OCI-LY7 (cell line): ENCODE results near the gene UBE2K. TPM values are rescaled to one million over a fixed set of nuclear protein-coding genes. Genes with fewer than 3 reads are reported as not detected.
"Not testable (repeated sequence)": the region's sequence is repeated elsewhere in the genome, so short reads cannot be mapped to it uniquely, and the experiment has no call there.

ENCODE experiments used
- BruUV-seq: library from RNA; stranded (reverse); fragments of 400-500 nt; replicated peaks from 2 replicates; lab custom pipeline; 2021; lab: Mats Ljungman, UMichigan
- CTCF ChIA-PET: fragments of 300-600 bp; sonication (Branson Sonifier 250); formaldehyde crosslinking; loops from one replicate; lab custom pipeline; 2022; ENCODE audit warnings: antibody characterized with exemption; ENCODE audit not compliant: unreplicated experiment; lab: Charles Lee
- POLR2A ChIA-PET: fragments of 300-600 bp; sonication (Branson Sonifier 250); formaldehyde crosslinking; loops from one replicate; lab custom pipeline; 2022; ENCODE audit warnings: antibody characterized with exemption; lab: Charles Lee
- DNase-seq: peaks from one replicate; pipeline ENCODE4 v3.0.0-alpha.2; 2015; ENCODE audit warnings: low spot score
- H2AFZ ChIP-seq: fragments of 200-600 bp; sonication (generic), shearing (Covaris generic); 2 replicates; pipeline ENCODE4 v1.6.1; 2014; ENCODE audit warnings: mild to moderate bottlenecking, antibody characterized with exemption, low read length, moderate library complexity
- H3K27ac ChIP-seq: fragments of 200-600 bp; sonication (generic); 2 replicates; pipeline ENCODE4 v1.5.1; 2014; ENCODE audit warnings: mixed run types, low read depth, mild to moderate bottlenecking, moderate library complexity, low read length, inconsistent platforms; ENCODE audit not compliant: poor library complexity, severe bottlenecking
- H3K36me3 ChIP-seq: fragments of 200-600 bp; sonication (generic); 2 replicates; pipeline ENCODE4 v1.6.1; 2014; ENCODE audit warnings: mild to moderate bottlenecking, antibody characterized with exemption, low read length, moderate library complexity, mixed read lengths; ENCODE audit not compliant: insufficient read depth
- H3K4me1 ChIP-seq: fragments of 200-600 bp; sonication (generic); 2 replicates; pipeline ENCODE4 v1.5.1; 2014; ENCODE audit warnings: mild to moderate bottlenecking, low read length; ENCODE audit not compliant: insufficient read depth, poor library complexity, severe bottlenecking
- H3K4me2 ChIP-seq: fragments of 200-600 bp; sonication (generic); 2 replicates; pipeline ENCODE4 v1.6.1; 2014; ENCODE audit warnings: mild to moderate bottlenecking, low read length
- H3K4me3 ChIP-seq: fragments of 200-600 bp; sonication (generic); 2 replicates; pipeline ENCODE4 v1.5.1; 2014; ENCODE audit warnings: mild to moderate bottlenecking, low read depth, low read length; ENCODE audit not compliant: poor library complexity, severe bottlenecking
- H3K79me2 ChIP-seq: fragments of 200-600 bp; sonication (generic); 2 replicates; pipeline ENCODE4 v1.6.1; 2016; ENCODE audit warnings: low read depth, mild to moderate bottlenecking, low read length, moderate library complexity, mixed read lengths; ENCODE audit not compliant: insufficient read depth
- H3K9me2 ChIP-seq: fragments of 200-600 bp; sonication (generic); 2 replicates; pipeline ENCODE4 v1.6.1; 2016; ENCODE audit warnings: mild to moderate bottlenecking, low read length, mixed read lengths; ENCODE audit not compliant: insufficient read depth
- H3K9me3 ChIP-seq: fragments of 200-600 bp; sonication (generic); 2 replicates; pipeline ENCODE4 v1.6.1; 2014; ENCODE audit warnings: mild to moderate bottlenecking, mixed run types, low read length, mixed read lengths
- H4K20me1 ChIP-seq: fragments of 200-600 bp; sonication (generic); 2 replicates; pipeline ENCODE4 v1.6.1; 2014; ENCODE audit warnings: mild to moderate bottlenecking, antibody characterized with exemption, low read length, moderate library complexity, mixed read lengths; ENCODE audit not compliant: insufficient read depth
- EZH2phosphoT487 ChIP-seq: fragments of 200-600 bp; sonication (generic); IDR thresholded peaks from 2 replicates; pipeline ENCODE4 v1.6.1; 2018; ENCODE audit warnings: low read depth, borderline replicate concordance, mild to moderate bottlenecking, mixed run types, antibody characterized with exemption, low read length, moderate library complexity, mixed read lengths
- intact Hi-C: fragments of 100-400 bp; cut with micrococcal nuclease; formaldehyde crosslinking; loops from one replicate; pipeline ENCODE4 v1.10.0; 2022; ENCODE audit not compliant: unreplicated experiment
- total RNA-seq, 2 experiments: library from RNA; depleted of rRNA in 1 of 2; stranded (reverse); fragments of >200 nt in 1 of 2; shearing (Covaris generic) in 1 of 2; gene quantifications; 2 replicates each; pipeline ENCODE4 v1.2.3, GENCODE V29; 2014 to 2022
- TF ChIP-seq, protein P1 (sequence below): fragments of 200-600 bp; sonication (generic); conservative IDR thresholded peaks from 2 replicates; pipeline ENCODE4 v1.5.1; 2014; ENCODE audit warnings: mild to moderate bottlenecking, antibody characterized with exemption, low read length, moderate library complexity, mixed read lengths

Gene UBE2K
- total RNA-seq, 2 experiments from 2014 or later = 20.8 to 88.0 TPM

DNA sequence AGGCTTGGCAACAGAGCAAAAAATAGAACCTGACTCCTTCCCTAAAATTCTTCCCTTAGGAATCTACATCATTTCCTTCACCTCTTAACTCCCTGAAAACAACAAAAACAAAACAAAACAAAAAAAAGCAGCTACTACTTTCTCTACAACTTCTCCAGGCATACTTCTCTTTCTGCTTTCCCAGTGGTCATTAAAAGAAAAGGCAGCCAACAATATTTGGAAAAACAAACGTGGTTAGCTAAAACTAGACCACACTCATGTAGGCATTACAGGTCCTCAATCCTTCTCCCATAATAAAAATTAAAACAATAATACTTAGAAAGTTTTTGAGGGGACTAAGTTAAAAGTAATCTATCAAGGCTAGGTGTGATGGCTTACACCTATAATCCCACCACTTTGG, 30.2 kb upstream of the UBE2K start:
- intact Hi-C loops = no loop called here
- Histone ChIP-seq H3K36me3 (no peaks in the 10 kb centered on the region), H3K27ac (no peak overlapping the region), H3K4me2 (no peak overlapping the region), H4K20me1 (no peaks in the 10 kb centered on the region), H3K79me2 (no peaks in the 10 kb centered on the region), H3K9me3 (no peaks in the 10 kb centered on the region), H3K4me3 (no peak overlapping the region), H3K4me1 (no peaks in the 10 kb centered on the region), H3K9me2 (no peaks in the 10 kb centered on the region), H2AFZ (no peak overlapping the region)
- POLR2A ChIA-PET = interaction anchor here (0.6 to 1.1 kb wide), 2 partner anchors 55 to 329 kb away, joined by 3 read pairs; no protein-coding TSS in a partner anchor
- DNase-seq = no peak
- no TSS peak for BruUV-seq
- CTCF ChIA-PET = interaction anchor here (0.6 kb wide), 1 partner anchor 13 kb away, joined by 3 read pairs; no protein-coding TSS in a partner anchor
- no peak for TF ChIP-seq EZH2phosphoT487
- TF ChIP-seq, protein P1, sequence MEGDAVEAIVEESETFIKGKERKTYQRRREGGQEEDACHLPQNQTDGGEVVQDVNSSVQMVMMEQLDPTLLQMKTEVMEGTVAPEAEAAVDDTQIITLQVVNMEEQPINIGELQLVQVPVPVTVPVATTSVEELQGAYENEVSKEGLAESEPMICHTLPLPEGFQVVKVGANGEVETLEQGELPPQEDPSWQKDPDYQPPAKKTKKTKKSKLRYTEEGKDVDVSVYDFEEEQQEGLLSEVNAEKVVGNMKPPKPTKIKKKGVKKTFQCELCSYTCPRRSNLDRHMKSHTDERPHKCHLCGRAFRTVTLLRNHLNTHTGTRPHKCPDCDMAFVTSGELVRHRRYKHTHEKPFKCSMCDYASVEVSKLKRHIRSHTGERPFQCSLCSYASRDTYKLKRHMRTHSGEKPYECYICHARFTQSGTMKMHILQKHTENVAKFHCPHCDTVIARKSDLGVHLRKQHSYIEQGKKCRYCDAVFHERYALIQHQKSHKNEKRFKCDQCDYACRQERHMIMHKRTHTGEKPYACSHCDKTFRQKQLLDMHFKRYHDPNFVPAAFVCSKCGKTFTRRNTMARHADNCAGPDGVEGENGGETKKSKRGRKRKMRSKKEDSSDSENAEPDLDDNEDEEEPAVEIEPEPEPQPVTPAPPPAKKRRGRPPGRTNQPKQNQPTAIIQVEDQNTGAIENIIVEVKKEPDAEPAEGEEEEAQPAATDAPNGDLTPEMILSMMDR = no peak

DNA sequence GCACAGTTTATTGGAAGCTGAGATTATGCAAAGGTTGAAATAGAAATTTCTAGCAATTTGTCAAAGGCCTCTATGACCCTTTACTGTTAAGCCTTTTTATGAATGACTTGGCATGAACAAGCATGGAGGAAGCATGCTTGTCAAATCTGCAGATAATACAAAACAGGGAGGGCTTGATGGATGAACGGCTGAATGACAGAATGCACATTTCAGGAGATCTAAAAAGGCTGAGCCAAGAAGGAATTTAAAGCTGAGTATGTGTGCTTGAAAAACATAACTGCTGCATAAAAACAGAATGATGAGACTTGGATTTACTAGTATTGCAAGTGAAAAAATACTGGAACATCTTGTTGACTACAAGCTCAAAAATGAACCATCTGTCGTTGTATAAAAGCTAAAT, 29.0 kb upstream of the UBE2K start:
- Histone ChIP-seq H3K79me2 (no peaks in the 10 kb centered on the region), H3K4me2 (no peak overlapping the region), H4K20me1 (no peaks in the 10 kb centered on the region), H3K4me3 (no peak overlapping the region), H3K9me3 (no peaks in the 10 kb centered on the region), H3K36me3 (no peaks in the 10 kb centered on the region), H3K27ac (no peak overlapping the region), H3K9me2 (no peaks in the 10 kb centered on the region), H2AFZ (no peak overlapping the region), H3K4me1 (no peaks in the 10 kb centered on the region)
- TF ChIP-seq EZH2phosphoT487 = no peak
- TF ChIP-seq, protein P1 = no peak
- intact Hi-C loops = no loop called here
- CTCF ChIA-PET = no interaction called here
- no peak for DNase-seq
- no TSS peak for BruUV-seq
- POLR2A ChIA-PET = no interaction called here

DNA sequence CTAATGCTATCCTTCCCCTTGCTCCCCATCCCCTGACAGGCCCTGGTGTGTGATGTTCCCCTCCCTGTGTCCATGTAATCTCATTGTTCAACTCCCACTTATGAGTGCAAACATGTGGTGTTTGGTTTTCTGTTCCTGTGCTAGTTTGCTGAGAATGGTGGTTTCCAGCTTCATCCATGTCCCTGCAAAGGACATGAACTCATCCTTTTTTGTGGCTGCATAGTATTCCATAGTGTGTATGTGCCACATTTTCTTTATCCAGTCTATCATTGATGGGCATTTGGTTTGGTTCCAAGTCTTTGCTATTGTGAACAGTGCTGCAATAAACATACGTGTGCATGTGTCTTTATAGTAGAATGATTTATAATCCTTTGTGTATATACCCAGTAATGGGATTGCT, 27.6 kb upstream of the UBE2K start:
- H2AFZ ChIP-seq, H3K9me2 ChIP-seq, H4K20me1 ChIP-seq, H3K36me3 ChIP-seq, H3K79me2 ChIP-seq, intact Hi-C loops, H3K9me3 ChIP-seq, H3K4me1 ChIP-seq, H3K27ac ChIP-seq, H3K4me2 ChIP-seq, BruUV-seq, CTCF ChIA-PET, DNase-seq, H3K4me3 ChIP-seq: not testable (repeated sequence)
- POLR2A ChIA-PET = interaction anchor here (0.6 kb wide), 1 partner anchor 8 kb away, joined by 4 read pairs; no protein-coding TSS in a partner anchor

DNA sequence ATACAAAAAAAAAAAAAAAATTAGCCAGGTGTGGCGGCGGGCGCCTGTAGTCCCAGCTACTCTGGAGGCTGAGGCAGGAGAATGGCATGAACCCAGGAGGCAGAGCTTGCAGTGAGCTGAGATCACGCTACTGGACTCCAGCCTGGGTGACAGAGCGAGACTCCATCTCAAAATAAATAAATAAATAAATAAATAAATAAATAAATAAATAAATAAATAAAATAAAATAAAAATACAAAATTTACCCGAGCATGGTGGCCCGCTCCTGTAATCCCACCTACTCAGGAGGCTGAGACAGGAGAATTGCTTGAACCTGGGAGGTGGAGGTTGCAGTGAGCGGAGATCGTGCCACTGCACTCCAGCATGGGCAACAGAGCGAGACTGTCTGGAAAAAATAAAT, 22.3 kb upstream of the UBE2K start:
- BruUV-seq, intact Hi-C loops, H4K20me1 ChIP-seq, H3K9me3 ChIP-seq, CTCF ChIA-PET, H3K27ac ChIP-seq, H3K4me1 ChIP-seq, H3K4me3 ChIP-seq, H2AFZ ChIP-seq, H3K9me2 ChIP-seq, DNase-seq, H3K4me2 ChIP-seq, H3K36me3 ChIP-seq, H3K79me2 ChIP-seq: not testable (repeated sequence)
- POLR2A ChIA-PET = interaction anchor here (0.7 kb wide), 2 partner anchors 133 to 259 kb away, joined by 3 to 4 read pairs; no protein-coding TSS in a partner anchor

DNA sequence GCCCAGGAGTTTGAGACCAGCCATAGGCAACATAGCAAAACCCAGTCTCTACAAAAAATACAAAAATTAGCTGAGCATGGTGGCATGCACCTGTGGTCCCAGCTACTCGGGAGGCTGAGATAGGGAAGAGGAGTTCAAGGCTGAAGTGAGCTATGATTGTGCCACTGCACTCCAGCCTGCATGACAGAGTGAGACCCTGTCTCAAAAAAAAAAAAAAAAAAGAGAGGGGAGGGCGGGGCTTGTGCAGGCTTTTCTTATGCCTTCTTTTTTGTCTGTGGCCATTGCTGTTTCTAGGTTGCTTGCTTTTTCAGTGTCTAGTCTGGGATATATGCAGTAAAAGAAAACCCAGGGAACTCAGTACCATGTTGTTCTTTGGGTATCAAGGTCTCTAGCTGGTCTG, 16.9 kb upstream of the UBE2K start:
- H3K79me2 ChIP-seq, H3K9me2 ChIP-seq, H3K9me3 ChIP-seq, H2AFZ ChIP-seq, intact Hi-C loops, BruUV-seq, H3K27ac ChIP-seq, H3K4me2 ChIP-seq, H4K20me1 ChIP-seq, H3K4me3 ChIP-seq, DNase-seq, H3K36me3 ChIP-seq: not testable (repeated sequence)
- ChIA-PET CTCF (interaction anchor here (0.6 kb wide), 1 partner anchor 13 kb away, joined by 3 read pairs; no protein-coding TSS in a partner anchor), POLR2A (interaction anchor here (0.6 to 1.6 kb wide), 4 partner anchors 15 to 248 kb away, joined by 3 to 7 read pairs (median 4); no protein-coding TSS in a partner anchor)
- peaks cover 13% of the 10 kb centered on the region for H3K4me1 ChIP-seq
